Muscle layer of colon (tissue), 2 donors: Measurements from ENCODE around the gene LCN2.

ENCODE experiments used
- H3K27ac ChIP-seq: one replicate; pipeline ENCODE4 v1.7.0; 2013; ENCODE audit warnings: low read depth, mild to moderate bottlenecking, low read length, moderate library complexity
- H3K27me3 ChIP-seq, 2 donors: one replicate each; pipeline ENCODE4 v1.7.0; 2013; ENCODE audit warnings: low read length in 2 of 2, mild to moderate bottlenecking in 2 of 2; ENCODE audit not compliant: insufficient read depth in 2 of 2, control insufficient read depth in 1 of 2
- H3K36me3 ChIP-seq: one replicate; pipeline ENCODE4 v1.7.0; 2013; ENCODE audit warnings: mild to moderate bottlenecking, low read length; ENCODE audit not compliant: insufficient read depth
- H3K4me1 ChIP-seq: one replicate; pipeline ENCODE4 v1.7.0; 2013; ENCODE audit warnings: mild to moderate bottlenecking, low read length; ENCODE audit not compliant: insufficient read depth
- H3K4me3 ChIP-seq, 2 donors: one replicate each; pipeline ENCODE4 v1.7.0; 2013; ENCODE audit warnings: low read length in 2 of 2, low read depth in 1 of 2, mild to moderate bottlenecking in 1 of 2, moderate library complexity in 1 of 2
- H3K9ac ChIP-seq: one replicate; pipeline ENCODE4 v1.7.0; 2013; ENCODE audit warnings: low read length
- H3K9me3 ChIP-seq: one replicate; pipeline ENCODE4 v1.7.0; 2013; ENCODE audit warnings: mild to moderate bottlenecking, low read length
- donor health status: abdominal sarcoma.
- donor health status: Adenocarcinoma of cecum.

The LCN2 gene

DNA sequence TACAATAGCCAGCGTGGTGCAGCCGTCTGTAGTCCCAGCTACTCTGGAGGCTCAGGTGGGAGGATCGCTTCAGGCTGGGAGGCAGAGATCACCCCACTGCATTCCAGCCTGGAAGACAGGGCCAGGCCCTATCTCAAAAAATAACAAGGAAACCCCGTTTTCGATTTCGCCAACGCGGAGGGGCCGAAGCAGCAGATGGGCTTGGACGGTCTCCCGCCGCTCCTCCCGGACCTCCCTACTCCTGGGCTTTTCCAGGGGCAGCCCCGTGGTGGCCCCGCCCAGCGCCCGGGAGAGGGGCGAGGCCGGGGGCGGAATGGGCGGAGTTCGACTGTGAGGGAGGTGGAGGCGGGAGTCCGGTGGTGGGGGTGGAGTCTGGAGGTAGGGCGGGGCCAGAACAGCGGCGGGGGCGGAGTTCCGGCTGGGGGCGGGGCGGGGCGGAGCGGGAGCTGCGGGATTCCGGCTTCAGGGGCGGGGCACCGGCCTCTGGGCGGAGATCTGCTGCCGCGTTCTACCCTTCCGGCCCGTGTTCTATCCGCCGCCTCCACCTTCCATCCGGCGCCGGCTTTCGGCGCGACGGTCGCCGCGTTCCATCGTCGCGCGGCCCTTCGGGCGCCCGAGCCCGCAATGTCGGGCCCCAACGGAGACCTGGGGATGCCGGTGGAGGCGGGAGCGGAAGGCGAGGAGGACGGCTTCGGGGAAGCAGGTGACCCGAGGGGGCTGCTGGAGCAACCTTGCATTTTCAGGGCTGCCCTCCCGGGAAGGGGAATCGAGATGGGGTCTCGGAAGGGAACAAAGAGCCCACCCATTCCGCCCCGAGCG lies 10.7 kb downstream of the LCN2 start, which contains the start of gene BBLN:
Gene BBLN, plus strand, starts transcription at position 482 of the 819 bp plus-strand sequence. Its CDS starts 143 bp downstream, at position 625.
- H3K27ac ChIP-seq, result peak within 1 kb of the TSS; percentile 64

DNA sequence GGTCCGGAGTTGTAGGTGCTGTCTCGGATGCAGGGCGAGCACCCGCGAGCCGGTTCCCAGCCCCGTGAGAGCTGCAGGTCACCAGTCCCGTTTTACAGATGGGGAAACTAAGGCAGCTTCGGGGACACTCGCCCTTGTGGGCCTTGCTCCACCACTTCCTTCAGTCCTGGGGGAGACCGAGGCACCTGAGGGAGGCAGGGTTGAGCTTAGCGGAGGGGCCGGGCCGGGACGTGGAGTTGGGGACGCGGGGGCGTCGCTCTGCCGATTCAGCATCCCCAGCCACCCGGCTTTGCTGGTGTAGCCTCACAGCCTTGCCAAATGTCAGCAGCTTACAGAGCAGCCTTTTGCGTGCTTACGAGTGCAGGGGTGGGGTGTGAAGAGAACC lies 11.3 kb downstream of the LCN2 start:
- peak overlapping the region; percentile 66 to 80 for H3K4me3 ChIP-seq
- peaks cover 28% of the 10 kb centered on the region for H3K36me3 ChIP-seq
- no peaks in the 10 kb centered on the region for H3K9me3 ChIP-seq
- H3K4me1 ChIP-seq, result peaks cover 8% of the 10 kb centered on the region
- no peaks in the 10 kb centered on the region for H3K27me3 ChIP-seq
- H3K27ac ChIP-seq, result peak overlapping the region; percentile 61
- H3K9ac ChIP-seq, result peak overlapping the region; percentile 51

More for the DNA sequence above, 10.7 kb downstream of the LCN2 start, which contains the start of gene BBLN:
- no peaks in the 10 kb centered on the region for H3K27me3 ChIP-seq
- H3K36me3 ChIP-seq, result peaks cover 28% of the 10 kb centered on the region
- peak within 1 kb of the TSS; percentile 53 for H3K9ac ChIP-seq
- peaks cover 8% of the 10 kb centered on the region for H3K4me1 ChIP-seq
- H3K9me3 ChIP-seq, result no peaks in the 10 kb centered on the region
- peak within 1 kb of the TSS; percentile 66 to 80 for H3K4me3 ChIP-seq

GRCh38 chr9:128161215-128161902 lies 12.1 kb downstream of the LCN2 start:
- Histone ChIP-seq H3K9me3 (no peaks in the 10 kb centered on the region), H3K27me3 (no peaks in the 10 kb centered on the region), H3K4me1 (peaks cover 8% of the 10 kb centered on the region), H3K27ac (no peak overlapping the region), H3K36me3 (peaks cover 29% of the 10 kb centered on the region), H3K4me3 (peak overlapping the region in 1 of 2 donors; percentile 80), H3K9ac (peak overlapping the region; percentile 51)

- Histone ChIP-seq H3K4me1 (peaks cover 8% of the 10 kb centered on the region), H3K27ac (no peak overlapping the region)
Measured at GRCh38 chr9:128162215-128163026, 13.2 kb downstream of the LCN2 start.

DNA sequence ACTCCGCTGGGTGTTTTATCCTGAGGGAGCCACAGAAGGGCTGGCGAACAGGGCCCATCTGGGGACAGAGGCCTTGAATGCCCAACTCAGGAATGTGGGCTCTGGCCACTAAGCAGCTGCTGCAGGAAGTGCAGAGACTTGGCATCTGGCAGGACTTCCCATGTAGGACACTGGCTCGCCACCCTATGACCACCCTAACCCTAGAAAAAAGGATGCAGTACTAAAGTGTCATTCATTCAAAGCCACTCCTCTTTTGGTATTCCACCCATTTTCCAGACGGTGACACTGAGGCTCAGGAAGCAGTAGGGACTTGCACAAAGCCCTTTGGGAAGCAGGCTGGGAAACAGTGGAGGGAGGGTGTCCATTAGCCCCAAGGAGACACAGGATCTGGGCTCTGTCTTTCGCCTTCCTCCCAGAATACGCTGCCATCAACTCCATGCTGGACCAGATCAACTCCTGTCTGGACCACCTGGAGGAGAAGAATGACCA lies 13.8 kb downstream of the LCN2 start:
- no peak overlapping the region for H3K27ac ChIP-seq
- peaks cover 46% of the 10 kb centered on the region for H3K36me3 ChIP-seq

More at GRCh38 chr9:128162215-128163026, 13.2 kb downstream of the LCN2 start:
- Histone ChIP-seq H3K9me3 (no peaks in the 10 kb centered on the region), H3K4me3 (no peak overlapping the region), H3K9ac (no peak overlapping the region), H3K36me3 (peaks cover 39% of the 10 kb centered on the region), H3K27me3 (no peaks in the 10 kb centered on the region)

DNA sequence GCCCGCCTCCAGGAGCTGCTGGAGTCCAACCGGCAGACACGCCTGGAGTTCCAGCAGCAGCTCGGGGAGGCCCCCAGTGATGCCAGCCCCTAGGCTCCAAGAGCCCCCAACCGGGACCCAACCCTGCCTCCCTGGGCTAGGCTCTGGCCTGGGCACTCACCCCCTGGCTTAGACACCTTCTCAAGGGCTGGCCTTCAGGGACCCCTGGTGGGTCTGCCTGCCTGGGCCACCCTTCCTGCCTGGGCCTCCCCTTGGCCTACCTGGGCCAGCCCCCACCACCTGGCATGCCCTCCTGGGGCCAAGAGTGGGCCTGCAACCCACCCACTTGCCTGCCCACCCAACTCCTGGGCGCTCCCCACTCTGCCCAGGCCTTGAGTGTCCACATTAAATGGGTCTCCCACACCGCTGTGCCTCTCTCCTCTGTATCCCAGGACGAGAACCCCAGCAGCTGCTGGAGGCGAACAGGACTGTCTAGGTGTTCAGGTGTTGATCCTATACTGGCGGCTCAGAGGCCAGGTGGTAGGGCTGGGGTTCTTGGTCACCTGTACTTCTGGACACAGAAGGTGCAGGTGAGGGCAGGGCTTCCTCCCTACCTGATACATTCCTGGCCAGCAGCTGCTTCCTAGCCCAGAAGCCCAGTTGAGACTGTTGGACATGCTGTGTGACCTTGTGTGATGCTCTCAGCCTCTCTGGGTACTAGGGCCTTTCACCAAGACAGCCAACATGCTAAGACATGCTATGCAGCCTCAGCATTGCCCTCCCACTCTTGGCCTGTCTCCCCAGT lies 14.5 kb downstream of the LCN2 start:
- Histone ChIP-seq H3K4me1 (peaks cover 8% of the 10 kb centered on the region), H3K27ac (no peak overlapping the region), H3K36me3 (peaks cover 52% of the 10 kb centered on the region), H3K9ac (no peak overlapping the region), H3K4me3 (no peak overlapping the region), H3K27me3 (no peaks in the 10 kb centered on the region), H3K9me3 (no peaks in the 10 kb centered on the region)

More for the DNA sequence above, 13.8 kb downstream of the LCN2 start:
- H3K27me3 ChIP-seq, result no peaks in the 10 kb centered on the region
- peaks cover 8% of the 10 kb centered on the region for H3K4me1 ChIP-seq
- no peak overlapping the region for H3K9ac ChIP-seq
- no peak overlapping the region for H3K4me3 ChIP-seq
- no peaks in the 10 kb centered on the region for H3K9me3 ChIP-seq

GRCh38 chr9:128164307-128164885 lies 15.1 kb downstream of the LCN2 start:
- Histone ChIP-seq H3K27me3 (no peaks in the 10 kb centered on the region), H3K27ac (no peak overlapping the region), H3K36me3 (peaks cover 59% of the 10 kb centered on the region), H3K9me3 (no peaks in the 10 kb centered on the region), H3K4me1 (peaks cover 8% of the 10 kb centered on the region), H3K9ac (no peak overlapping the region), H3K4me3 (no peak overlapping the region)

DNA sequence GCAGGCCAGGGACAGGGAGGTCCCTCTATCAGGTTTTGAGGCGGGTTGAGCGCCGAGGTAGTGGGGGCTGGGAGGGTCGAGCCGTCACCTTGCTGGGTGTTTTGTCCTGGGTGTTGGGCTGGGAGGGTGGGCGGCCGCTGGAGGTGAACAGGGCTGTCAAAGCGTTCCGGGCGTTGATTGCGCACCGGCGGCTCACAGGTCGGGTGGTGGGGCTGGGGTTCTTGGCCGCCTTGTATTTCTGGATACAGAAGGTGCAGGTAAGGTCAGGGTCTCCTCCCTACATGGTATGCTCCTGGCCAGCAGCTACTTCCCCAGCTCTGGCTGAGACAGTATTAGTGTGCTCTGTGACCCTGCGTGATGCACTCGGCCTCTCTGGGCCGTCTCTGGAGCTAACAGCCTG lies 16.9 kb downstream of the LCN2 start:
- Histone ChIP-seq H3K27me3 (no peaks in the 10 kb centered on the region), H3K9me3 (no peaks in the 10 kb centered on the region), H3K4me1 (peaks cover 2% of the 10 kb centered on the region), H3K4me3 (no peak overlapping the region), H3K9ac (no peak overlapping the region), H3K27ac (no peak overlapping the region), H3K36me3 (peaks cover 67% of the 10 kb centered on the region)

DNA sequence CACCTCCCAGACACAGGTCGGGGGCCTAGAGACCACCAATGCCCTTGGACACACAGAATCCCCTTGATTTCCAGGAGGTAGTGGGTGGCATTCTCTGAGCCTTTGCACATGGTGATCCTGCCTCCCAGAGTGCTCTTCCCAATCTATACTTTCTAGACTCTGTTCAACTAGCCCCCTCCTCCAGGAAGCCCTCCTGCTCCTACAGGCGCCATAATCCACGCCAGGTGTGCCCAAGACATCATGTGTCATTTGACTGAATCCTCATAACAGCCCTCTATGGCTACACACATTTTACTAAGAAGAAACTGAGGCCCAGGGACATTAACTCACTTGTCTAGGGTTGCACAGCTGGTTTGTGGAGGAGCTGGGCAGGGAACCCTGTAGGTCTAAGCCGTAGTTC lies 18.0 kb downstream of the LCN2 start:
- H3K9ac ChIP-seq, result no peak overlapping the region
- no peak overlapping the region for H3K27ac ChIP-seq
- H3K4me3 ChIP-seq, result no peak overlapping the region
- no peaks in the 10 kb centered on the region for H3K27me3 ChIP-seq
- H3K9me3 ChIP-seq, result no peaks in the 10 kb centered on the region
- H3K36me3 ChIP-seq, result peaks cover 64% of the 10 kb centered on the region
- no peaks in the 10 kb centered on the region for H3K4me1 ChIP-seq

DNA sequence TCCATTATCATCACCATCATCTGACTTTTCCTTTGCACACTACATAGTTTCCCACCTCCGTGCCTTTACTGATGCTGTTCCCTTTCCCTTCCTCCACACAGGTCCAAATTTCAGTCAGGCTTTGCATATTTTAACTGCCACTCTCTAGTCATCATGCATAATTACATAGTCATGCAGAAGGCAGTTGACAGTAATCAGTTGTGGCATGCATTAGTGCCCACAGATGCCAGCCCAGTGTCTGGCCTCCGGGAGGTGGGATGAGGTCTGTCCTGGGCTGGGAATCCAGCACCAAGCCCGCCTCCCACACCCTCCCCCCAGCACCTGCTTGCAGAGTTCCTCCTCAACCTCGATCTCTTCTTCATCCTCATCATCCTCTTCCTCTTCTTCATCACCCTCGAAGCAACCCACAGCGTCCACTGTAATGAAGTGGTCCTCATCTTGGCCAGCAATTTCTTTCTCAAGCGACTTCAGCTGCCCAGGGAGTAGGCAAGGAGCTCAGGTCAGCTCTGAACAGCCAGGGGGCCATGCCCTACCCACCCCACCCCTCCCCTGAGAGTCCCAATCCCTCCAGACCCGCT lies 19.6 kb downstream of the LCN2 start:
- peaks cover 48% of the 10 kb centered on the region for H3K36me3 ChIP-seq
- H3K27me3 ChIP-seq, result no peaks in the 10 kb centered on the region
- H3K27ac ChIP-seq, result no peak overlapping the region
- H3K9me3 ChIP-seq, result no peaks in the 10 kb centered on the region
- no peak overlapping the region for H3K4me3 ChIP-seq
- H3K9ac ChIP-seq, result no peak overlapping the region
- no peaks in the 10 kb centered on the region for H3K4me1 ChIP-seq
